Effector CD8-positive, alpha-beta T cell (primary cell): ENCODE measurements around the gene ARID5B.

Experiments used
- DNase-seq: peaks from one replicate; lab custom pipeline; 2025; lab: John Stamatoyannopoulos, UW

ARID5B gene

DNA sequence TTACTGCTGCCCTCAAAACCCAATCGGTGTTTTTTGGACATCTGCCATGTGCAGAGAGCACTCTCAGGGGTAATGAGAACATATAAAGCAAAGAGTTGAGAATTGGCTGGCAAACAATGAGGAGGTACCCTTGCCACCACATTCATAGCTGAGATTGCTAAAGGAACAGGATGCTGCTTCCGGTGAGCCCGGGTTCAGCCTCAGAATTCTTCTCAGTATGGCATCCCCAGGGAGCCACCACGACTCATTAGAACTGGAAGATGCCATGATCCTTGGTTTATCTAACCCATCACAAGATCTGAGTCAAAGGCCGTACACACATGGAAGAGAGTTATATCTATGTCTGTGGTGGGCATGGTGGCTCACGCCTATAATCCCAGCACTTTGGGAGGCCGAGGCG, 174.4 kb downstream of the ARID5B start:
- DNase-seq = no peak

DNA sequence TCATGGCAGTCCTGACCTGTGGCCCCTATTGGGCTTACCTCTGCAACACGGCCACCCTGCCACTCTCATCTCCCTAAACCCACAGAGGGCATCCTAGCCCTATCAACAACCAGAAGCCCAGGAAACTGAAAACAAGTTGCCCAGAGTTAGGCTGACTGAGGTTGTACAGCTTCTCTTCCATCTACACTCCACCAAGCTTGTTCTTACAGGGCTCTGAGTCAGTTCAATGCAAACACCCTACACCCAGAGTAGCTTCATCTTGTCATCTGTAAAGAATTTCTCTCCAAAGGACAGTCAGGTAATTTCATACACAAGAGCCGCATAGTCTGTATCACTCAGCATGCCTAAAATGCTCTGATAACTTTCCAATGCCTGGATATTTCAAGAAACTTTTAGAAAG, 175.4 kb downstream of the ARID5B start:
- no peak for DNase-seq

DNA sequence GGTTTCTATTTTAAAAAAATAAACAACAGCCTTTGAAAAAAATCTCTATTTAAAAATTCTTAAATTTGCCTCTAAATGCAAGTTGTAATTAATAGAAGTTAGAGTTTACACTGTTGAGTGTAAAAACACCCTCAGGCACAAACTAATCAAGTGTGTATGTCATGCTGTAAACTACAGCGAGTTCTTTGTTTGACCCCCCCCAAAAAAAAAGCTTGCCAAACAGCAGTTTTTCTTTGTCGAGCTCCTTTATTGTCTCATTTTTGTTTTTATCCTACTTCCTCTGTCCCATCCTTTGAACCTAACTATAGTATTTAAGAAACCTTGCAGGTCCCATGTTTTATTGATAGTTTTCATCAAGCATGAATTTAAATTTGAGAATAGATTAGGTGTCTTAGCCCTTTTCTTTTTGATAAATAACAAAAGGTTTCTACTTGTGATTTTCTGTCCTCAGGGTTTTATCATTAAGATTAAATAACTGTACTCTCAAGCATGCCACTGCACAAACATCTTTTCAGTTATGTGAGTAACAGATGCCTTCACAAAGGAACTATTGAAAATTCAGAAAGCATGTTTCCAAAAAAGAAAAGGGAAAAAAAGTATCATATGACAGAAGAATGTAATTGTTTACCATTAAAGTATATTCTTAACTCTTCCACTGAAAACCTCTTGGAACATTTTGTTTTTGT, 176.0 kb downstream of the ARID5B start:
- no peak for DNase-seq

DNA sequence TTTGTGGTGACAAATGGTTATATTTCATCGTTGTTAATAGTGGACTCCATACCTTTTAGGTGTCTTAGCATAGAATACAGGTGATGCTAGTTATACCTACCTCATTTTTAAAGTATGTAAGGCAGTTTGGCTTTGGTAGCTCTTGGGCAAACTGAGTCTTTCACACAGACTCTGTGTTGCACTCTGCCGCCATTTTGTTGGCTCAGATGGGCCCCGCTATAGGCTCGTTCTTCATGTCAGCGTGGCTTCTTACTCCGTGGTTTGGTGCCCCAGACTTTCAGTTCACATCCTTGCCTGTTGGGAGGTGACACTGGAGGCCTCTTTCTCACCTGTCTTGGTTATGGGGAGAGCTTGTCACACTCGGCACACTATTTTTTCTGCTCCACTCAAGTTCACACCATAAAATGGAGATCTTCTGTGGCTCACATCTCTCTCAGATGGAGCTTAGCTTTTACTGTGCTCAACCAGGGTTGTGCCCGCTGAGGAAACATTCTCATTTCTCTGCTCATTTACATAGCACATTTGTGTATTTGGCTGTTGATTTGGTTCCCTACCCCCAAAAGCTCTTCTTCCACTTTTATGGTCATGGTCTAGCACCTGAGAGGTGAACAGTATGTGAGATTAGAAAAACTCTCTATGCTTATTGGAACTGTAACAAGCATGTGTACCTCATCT, 178.5 kb downstream of the ARID5B start:
- DNase-seq = no peak

DNA sequence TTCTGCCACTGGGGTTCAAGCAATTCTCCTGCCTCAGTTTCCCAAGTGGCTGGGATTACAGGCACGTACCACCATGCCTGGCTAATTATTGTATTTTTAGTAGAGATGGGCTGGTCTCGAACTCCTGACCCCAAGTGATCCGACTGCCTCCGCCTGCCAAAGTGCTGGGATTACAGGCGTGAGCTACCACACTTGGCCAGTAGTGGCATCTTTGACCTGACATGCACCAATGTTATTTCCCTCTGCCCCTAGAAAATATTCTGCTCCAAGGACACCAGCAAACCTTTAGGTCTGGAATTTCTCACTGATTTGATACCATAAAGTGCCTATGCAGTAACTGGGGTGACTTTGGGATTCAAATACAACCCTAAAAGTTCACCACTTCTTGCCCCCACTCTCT, 179.4 kb downstream of the ARID5B start:
- DNase-seq = no peak

DNA sequence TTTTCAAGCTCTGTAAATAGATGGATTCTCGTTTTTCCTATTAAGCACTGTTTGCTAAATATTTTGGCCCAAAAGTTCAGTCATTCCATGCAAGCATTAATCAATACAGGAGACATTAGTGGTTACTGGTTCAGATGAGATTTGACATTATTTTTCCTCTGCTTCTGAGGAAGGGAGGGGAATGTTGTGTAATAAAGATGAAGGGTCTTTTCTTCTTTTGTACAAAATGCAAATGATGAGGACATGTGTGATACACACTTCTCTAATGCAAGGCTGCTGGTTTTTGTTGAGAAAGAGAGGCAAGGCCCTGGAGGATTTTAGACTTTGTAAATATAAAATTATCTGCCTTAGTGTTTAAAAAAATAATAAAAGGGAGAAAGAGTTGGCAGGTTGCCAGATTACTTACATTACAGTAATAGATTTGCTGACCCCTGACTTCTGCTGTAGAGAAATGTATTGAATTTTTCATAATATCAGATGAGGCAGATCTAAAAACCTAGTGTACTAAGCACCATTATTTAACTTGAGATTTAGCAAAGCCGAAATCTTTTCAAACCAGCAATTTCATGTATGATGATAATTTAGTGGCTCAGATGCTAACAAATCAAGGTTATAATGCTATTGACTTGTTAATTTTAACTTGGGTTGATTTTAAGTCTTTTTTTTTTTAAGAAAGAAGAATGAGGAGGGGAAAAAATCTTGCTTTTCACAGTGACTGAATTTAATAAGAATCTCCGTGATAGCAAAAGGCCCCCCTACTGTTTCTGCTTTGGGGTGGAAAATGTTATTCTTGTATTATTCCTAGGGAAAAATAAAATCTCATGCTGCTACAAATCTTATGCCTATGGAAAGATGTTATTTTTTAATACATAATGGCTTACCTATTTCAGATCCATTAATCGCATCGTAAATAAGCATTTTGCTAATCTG, 180.1 kb downstream of the ARID5B start:
- DNase-seq = no peak

DNA sequence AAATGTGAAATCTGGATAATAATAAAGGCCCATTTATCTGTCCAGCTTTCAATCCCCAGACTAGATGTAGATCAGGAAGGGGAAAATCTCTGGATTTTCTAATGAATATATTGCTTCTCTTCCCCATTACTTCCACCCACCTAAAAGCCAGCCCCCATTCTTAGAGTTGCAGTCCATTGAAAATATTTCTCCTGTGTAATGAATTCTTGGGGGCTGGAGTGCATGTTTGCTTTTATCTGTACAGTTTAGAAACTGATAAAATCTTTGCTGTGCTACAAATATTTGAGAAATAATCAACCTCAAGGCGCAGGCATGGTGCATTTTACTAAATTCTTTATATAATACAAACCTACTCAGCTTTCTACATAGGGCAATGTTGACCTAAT, 180.8 kb downstream of the ARID5B start:
- DNase-seq = no peak

DNA sequence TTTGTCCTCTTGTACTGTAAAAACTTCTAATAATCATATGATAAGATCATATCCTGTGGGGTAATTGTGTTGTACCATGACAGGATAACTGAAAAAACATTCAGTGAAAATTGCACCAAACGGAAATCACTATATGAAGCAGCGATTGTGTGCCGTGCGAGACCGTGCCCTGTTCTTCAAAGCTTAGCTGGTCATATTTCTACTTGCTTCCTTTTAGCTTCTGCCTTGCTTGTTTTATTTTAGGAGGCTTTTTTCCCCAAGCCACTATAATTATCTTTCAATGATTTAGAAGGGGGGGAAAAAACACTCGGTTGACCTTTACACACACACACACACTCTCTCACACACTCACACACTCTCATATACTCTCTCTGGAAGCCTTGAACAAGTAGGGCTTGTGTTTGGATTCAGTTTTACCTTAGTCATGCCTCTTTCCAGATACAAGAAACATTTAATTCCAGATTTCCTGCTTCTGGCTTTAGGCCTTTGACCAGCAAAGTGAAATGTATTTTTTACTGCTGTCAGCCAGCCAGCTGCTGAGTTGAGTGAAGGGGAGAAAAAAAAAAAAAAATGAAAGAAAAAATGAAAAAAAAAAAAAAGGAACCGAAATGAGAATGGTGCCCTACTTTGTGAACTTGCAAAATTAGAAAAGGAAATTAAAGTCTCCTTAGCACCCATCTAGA, 181.4 kb downstream of the ARID5B start:
- DNase-seq = no peak

DNA sequence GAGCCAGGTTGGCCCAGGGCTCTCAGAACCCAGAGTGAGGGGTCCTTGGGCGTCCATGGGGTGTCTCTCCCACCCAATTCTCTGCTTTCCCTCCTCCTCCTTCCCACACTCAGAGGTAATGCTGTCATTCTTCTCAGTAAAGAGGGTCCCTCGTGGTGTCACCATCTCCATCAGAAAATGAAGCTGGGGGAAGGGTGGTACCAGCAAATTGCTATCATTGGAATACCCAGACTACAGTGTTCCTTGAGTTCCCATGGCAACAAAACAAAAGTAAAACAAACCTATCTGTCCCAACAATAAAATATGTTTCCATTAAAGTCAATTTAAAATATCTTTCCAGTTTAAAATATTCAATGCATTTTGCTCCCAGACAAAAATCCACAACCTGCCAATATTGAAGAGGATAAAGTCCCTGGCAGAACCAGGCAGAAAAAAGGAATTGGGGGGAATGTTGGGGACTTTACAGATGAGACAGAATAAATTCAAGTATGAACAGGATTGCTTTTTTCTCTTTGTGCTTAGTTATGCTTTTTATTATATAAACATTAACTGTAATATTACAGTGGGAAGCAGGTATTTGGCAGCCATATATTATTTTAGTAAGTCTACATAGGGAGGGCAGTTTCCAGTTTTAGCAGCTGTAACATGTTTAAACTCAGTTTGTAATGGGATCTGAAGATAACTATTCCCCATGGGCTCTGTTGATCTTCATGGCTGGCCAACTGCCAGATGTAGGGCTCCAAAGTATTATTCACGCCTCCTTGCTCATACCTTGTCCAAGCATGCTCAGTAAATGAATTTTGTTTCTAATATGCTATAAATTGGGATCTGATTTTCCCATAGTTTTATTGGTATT, 182.1 kb downstream of the ARID5B start:
- DNase-seq = no peak

DNA sequence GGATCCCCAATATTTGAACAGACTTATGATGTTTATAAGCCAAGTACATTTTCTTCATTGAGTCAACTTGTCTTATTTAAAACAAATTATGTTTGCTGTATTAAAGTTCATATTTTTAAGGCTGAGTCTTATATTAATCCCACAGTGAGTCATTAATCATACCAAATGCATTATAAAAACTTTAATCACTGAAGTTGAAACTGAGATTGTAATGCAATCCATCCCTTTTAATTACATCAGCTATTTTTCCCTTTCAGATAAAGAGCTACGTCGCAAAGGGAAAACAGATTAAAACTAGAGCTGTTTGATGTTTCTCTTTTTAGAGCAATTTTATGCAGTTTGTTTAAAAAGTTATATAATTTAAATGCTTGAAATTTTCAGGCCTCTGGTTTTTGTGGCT, 183.0 kb downstream of the ARID5B start:
- DNase-seq = no peak

DNA sequence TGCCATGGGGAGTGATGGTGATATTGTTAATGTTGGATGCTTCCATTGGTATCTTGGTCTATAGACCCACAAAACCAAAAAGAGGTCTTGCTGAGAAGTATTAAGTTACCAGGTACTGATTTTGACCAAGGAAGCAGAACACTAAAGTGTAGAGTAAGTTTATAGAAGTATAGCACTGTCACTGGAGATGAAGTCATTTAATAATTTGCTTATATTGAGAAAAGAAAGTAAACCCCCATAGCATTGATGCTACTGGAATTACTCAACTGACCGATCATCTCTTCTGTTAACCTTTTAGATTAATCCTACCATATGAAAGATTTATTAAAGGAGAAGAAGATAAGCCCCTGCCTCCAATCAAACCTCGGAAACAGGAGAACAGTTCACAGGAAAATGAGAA, 183.9 kb downstream of the ARID5B start:
- DNase-seq = no peak

DNA sequence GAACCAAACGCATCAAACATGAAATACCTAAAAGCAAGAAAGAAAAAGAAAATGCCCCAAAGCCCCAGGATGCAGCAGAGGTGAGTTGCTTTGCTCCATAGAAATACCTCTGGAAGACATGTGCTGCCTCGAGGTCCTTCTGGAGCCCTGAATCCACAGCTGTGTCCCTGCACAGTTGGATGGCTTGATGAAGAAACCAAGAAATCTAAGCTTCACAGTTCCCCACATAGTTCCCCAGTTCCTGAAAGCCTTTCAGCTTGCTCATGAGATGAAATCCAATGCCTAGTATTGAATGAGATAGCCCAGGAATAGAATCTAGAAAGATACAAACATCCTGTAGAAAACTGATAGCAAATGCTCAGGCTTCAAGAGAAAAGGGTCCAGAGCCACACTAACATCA, 184.3 kb downstream of the ARID5B start:
- no peak for DNase-seq

DNA sequence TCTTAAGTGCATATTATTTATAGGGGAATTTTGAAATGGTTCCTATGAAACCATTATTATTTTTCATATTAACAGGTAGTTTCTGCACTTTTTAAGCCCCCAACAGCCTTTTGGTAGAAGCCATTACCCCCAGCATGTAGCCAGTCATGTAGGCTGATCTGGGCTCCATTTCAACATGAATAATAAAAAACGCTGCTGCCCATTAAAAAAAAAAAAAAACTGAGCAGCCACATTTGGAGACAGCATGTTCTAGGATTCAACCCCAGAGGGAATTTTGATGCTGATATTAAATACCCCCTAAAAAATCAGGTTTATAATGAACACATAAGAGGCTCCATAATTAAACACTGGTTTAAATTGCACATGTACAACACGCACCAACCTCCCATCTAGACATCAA, 185.8 kb downstream of the ARID5B start:
- no peak for DNase-seq

DNA sequence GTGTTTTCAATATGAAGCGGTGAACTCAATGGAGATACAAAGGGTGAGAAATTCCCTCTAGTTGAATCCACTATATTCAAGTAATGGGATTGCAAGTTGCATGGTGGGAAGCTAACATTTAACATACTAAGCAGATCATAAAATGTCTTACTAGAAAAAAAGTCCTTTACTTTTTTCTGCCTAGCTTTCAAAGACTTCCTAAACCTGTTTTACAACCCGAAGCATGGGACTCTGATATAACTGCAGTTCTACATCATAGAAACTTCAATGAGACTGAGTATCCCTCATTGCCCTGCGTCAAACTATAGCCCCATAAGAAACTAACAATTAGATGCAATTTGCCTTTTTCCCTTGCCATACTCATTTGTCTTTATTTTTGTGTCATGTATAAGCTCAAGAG, 187.3 kb downstream of the ARID5B start:
- no peak for DNase-seq

DNA sequence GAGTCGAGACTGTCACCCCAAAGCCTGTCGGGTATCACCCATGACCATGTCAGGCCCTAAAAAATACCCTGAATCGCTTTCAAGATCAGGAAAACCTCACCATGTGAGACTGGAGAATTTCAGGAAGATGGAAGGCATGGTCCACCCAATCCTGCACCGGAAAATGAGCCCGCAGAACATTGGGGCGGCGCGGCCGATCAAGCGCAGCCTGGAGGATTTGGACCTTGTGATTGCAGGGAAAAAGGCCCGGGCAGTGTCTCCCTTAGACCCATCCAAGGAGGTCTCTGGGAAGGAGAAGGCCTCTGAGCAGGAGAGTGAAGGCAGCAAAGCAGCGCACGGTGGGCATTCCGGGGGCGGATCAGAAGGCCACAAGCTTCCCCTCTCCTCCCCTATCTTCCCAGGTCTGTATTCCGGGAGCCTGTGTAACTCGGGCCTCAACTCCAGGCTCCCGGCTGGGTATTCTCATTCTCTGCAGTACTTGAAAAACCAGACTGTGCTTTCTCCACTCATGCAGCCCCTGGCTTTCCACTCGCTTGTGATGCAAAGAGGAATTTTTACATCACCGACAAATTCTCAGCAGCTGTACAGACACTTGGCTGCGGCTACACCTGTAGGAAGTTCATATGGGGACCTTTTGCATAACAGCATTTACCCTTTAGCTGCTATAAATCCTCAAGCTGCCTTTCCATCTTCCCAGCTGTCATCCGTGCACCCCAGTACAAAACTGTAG, 191.0 kb downstream of the ARID5B start:
- no peak for DNase-seq

DNA sequence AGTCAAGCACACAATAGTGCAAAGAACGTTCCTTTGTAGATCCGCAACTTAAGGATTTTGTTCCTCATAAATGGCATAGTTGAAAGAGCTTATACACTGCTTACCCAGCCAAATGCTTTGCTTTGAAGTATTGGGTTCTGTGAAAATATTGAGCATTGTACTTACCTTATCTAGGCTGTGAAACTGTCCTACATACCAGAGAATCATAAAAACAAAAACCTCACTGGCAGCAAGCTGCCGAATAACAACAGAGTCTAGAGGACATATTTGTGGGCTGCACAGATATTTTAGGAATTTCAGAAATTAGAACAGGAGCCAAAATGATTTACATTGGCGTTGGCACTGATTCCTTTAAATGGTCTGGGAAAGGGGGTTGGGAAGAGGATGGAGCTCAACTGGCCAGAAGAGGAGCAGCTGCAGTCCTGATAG, 192.4 kb downstream of the ARID5B start:
- DNase-seq = no peak

DNA sequence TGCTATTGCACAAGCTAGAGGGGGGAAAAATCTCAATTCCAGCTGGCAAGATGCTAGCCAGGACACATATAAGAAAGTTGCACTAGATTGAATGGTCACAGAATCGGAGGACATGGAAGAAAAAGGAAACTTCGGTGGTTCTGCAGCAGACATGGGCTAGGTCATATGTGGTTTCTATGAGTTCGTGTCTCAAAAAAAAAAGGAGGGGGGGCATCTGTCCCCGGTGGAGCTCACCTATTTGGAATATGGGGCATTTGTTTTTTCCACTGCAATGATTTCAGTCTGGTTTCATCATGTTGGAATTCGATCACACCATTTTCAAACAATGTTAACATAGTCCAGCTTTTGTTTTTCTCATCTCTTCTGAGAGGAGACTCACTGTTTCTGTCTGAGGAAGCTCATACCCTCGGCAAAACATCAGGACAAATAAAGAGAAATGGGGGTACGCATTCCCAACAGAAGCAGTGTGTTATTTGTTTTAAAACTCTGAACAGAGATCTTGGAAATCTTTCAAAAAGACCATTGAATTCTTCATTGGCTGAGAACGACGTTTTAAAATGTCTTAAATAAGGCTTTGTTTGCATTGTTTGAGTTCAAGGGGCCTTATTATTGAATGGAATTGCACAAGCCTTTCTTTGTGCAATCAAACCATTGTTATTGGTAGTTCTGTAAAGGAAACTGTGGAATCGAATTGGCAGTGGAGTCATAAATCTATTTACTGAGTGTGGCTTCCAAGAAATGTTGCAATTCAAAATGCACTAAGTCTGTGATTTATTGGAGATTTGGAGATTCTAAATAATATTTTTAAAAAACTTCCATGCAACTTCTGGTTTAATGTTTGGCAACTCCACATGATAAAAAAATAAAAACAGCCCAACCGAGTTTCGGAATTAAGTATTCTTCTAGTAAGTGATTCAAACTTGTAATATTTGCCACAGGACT, 194.0 kb downstream of the ARID5B start:
- DNase-seq = no peak

DNA sequence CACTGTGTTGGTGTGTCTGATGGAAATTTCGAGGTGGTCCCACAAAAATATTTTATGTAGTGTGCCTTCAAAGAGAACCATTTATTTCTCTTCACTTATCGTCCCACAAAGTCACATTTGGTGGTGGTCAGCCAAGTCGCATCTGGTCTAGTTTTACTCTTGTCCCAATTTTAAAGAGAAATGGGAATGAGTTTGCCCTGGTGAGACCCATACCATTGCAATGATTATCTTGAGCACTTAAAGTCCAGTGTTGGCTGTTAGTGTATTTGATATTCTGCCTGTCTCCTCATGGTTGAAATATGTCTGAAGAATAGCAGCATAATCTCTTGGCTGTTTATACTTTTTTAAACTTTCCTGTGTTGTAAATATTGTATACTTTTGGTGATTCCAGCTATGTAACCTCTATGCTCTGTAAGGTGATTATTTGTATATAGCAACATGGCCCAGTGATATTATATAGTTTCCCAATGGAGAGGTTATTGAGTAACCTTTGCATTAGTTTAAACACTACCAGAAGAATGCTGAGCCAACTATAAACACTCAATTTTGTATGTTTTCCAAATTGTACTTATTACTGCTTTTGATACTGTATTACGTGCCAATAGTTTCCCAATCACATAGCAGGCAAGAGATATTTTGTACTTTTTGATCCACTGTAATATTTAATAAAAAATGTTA, 194.9 kb downstream of the ARID5B start:
- DNase-seq = no peak
